ENCODE data around the gene CCDC33.

The CCDC33 gene

GRCh38 chr15:74381481-74381880, 145.4 kb downstream of the CCDC33 start:
- DNase-seq (ENCODE audit: low read depth), result no peak

- DNase-seq (ENCODE audit: low read depth), result no peak
Measured at GRCh38 chr15:74382004-74382816, 146.1 kb downstream of the CCDC33 start.

GRCh38 chr15:74383286-74383685, 147.2 kb downstream of the CCDC33 start:
- no peak for DNase-seq (ENCODE audit: low read depth)

GRCh38 chr15:74383695-74384565, 147.8 kb downstream of the CCDC33 start:
- DNase-seq (ENCODE audit: low read depth), result no peak

- DNase-seq (ENCODE audit: low read depth), result no peak
Measured at GRCh38 chr15:74384566-74384880, 148.4 kb downstream of the CCDC33 start.

- no peak for DNase-seq (ENCODE audit: low read depth)
Measured at GRCh38 chr15:74384881-74385643, 148.9 kb downstream of the CCDC33 start.

- DNase-seq (ENCODE audit: low read depth), result no peak
Measured at GRCh38 chr15:74385733-74386132, 149.6 kb downstream of the CCDC33 start.
